ENCODE data around the gene STIL. TPM values are rescaled to one million over a fixed set of nuclear protein-coding genes. Genes with fewer than 3 reads are reported as not detected.

STIL gene
- total and polyA plus RNA-seq, 2 of the 13 experiments (the other 11 are each of a cell fraction or from before 2014, with no cell fraction given), result 13.7 to 18.6 TPM

- Histone ChIP-seq H3K27me3 (ENCODE audit: control insufficient read depth in 1 of 2, insufficient read depth in 2 of 2, low read length in 2 of 2) (no peaks in the 10 kb centered on the region; a peak in 1 of 5 replicates), H2AFZ (ENCODE audit: low read length) (no peak overlapping the region), H3K36me3 (replicated peaks in 1 of 2; ENCODE audit: control insufficient read depth in 1 of 2, insufficient read depth in 2 of 2, low read length in 2 of 2) (no peaks in the 10 kb centered on the region; a peak in 1 of 5 replicates), H4K20me1 (ENCODE audit: insufficient read depth, low read length) (no peaks in the 10 kb centered on the region; the same call in 1 of the 2 replicates), H3K4me1 (ENCODE audit: insufficient read depth, low read length) (peaks cover 38% of the 10 kb centered on the region), H3K27ac (ENCODE audit: extremely low read length, insufficient read depth, low read length) (no peak overlapping the region), H3K4me2 (ENCODE audit: low read depth, low read length) (peak overlapping the region; percentile 79; the same call in 1 of the 2 replicates), H3K79me2 (ENCODE audit: insufficient read depth, low read length) (peaks cover 26% of the 10 kb centered on the region), H3K4me3 (replicated peaks in 1 of 3; ENCODE audit: insufficient read depth in 1 of 3, low read depth in 2 of 3, low read length in 3 of 3) (no peak overlapping the region), H3K9me3 (ENCODE audit: low read length) (no peaks in the 10 kb centered on the region), H3K9ac (ENCODE audit: insufficient read depth, low read depth, low read length) (peak overlapping the region; percentile 95; the same call in 1 of the 2 replicates)
- no TSS peak for BruUV-seq (replicated peaks)
- DNase-seq (ENCODE audit: low spot score) (no peak), ATAC-seq (no peak), FAIRE-seq (no peak)
- ChIA-PET CTCF (ENCODE audit: low intra/inter-chr PET ratio, low total read pairs) (no interaction called here), POLR2A (no interaction called here)
- in situ Hi-C loops (cut with HindIII; ENCODE audit: extremely low pct_ligation_motif_present, low pct_unique_long_range_greater_than_20kb), result no loop called here
- WGBS (ENCODE audit: low lambda C conversion rate), result 82% methylated on average over 2 of the region's 2 CpGs
- intact Hi-C loops (cut with micrococcal nuclease; ENCODE audit: unreplicated experiment), result no loop called here
- TF ChIP-seq ZBTB42 (CRISPR knock-in tag; IDR thresholded peaks at IDR 0.05) (no peak), PRDM10 (CRISPR knock-in tag; IDR thresholded peaks at IDR 0.05; ENCODE audit: low read depth) (peak; percentile 49; the same call in 1 of the 2 replicates), MAFK (conservative IDR thresholded peaks at IDR 0.05 in 1 of 2, IDR thresholded peaks at IDR 0.05 in 1 of 2; ENCODE audit: low read length in 2 of 2) (0 out of 4 replicates have a peak, but pooled peaks of 1 of the 2 experiments have one; percentile 19)
Measured at GRCh38 chr1:47331875-47332274, 17.9 kb upstream of the STIL start.

GRCh38 chr1:47330212-47330611 lies 16.3 kb upstream of the STIL start:
- POLR2A ChIA-PET, result no interaction called here
- intact Hi-C loops (cut with micrococcal nuclease; ENCODE audit: unreplicated experiment) (no loop called here), in situ Hi-C loops (cut with HindIII; ENCODE audit: extremely low pct_ligation_motif_present, low pct_unique_long_range_greater_than_20kb) (no loop called here)
- no peak overlapping the region for H3K9ac ChIP-seq (ENCODE audit: insufficient read depth, low read depth, low read length)
- CTCF ChIA-PET (ENCODE audit: low intra/inter-chr PET ratio, low total read pairs), result no interaction called here
- H3K4me1 ChIP-seq (ENCODE audit: insufficient read depth, low read length), result peaks cover 22% of the 10 kb centered on the region
- no peak overlapping the region for H2AFZ ChIP-seq (ENCODE audit: low read length)
- no TSS peak for BruUV-seq (replicated peaks)
- 100% methylated on average over 1 of the region's 1 CpG for WGBS (ENCODE audit: low lambda C conversion rate)
- FAIRE-seq (no peak), DNase-seq (ENCODE audit: low spot score) (no peak), ATAC-seq (no peak)
- H3K4me3 ChIP-seq (replicated peaks in 1 of 3; ENCODE audit: insufficient read depth in 1 of 3, low read depth in 2 of 3, low read length in 3 of 3), result no peak overlapping the region
- H4K20me1 ChIP-seq (ENCODE audit: insufficient read depth, low read length), result no peaks in the 10 kb centered on the region
- H3K4me2 ChIP-seq (ENCODE audit: low read depth, low read length), result no peak overlapping the region
- H3K36me3 ChIP-seq (replicated peaks in 1 of 2; ENCODE audit: control insufficient read depth in 1 of 2, insufficient read depth in 2 of 2, low read length in 2 of 2), result no peaks in the 10 kb centered on the region
- H3K9me3 ChIP-seq (ENCODE audit: low read length), result no peaks in the 10 kb centered on the region
- H3K27ac ChIP-seq (ENCODE audit: extremely low read length, insufficient read depth, low read length), result no peak overlapping the region
- no peaks in the 10 kb centered on the region; a peak in 1 of 5 replicates for H3K27me3 ChIP-seq (ENCODE audit: control insufficient read depth in 1 of 2, insufficient read depth in 2 of 2, low read length in 2 of 2)
- H3K79me2 ChIP-seq (ENCODE audit: insufficient read depth, low read length), result peaks cover 10% of the 10 kb centered on the region
- TF ChIP-seq ZNF232 (CRISPR knock-in tag; IDR thresholded peaks at IDR 0.05; ENCODE audit: borderline replicate concordance), result no peak
- TF ChIP-seq ZXDC (CRISPR knock-in tag; IDR thresholded peaks at IDR 0.05), result no peak
- no peak for TF ChIP-seq HMGXB3 (CRISPR knock-in tag; IDR thresholded peaks at IDR 0.05; ENCODE audit: borderline replicate concordance)

Measured in HepG2 (cell line).